Measurements from ENCODE around the gene NR5A1. TPM values are rescaled to one million over a fixed set of nuclear protein-coding genes. Genes with fewer than 3 reads are reported as not detected.

NR5A1 gene
- total RNA-seq, 1 donor from 2014 or later, result not detected

GRCh38 chr9:124456341-124457078, 50.7 kb downstream of the NR5A1 start:
- TF ChIP-seq, protein P1, sequence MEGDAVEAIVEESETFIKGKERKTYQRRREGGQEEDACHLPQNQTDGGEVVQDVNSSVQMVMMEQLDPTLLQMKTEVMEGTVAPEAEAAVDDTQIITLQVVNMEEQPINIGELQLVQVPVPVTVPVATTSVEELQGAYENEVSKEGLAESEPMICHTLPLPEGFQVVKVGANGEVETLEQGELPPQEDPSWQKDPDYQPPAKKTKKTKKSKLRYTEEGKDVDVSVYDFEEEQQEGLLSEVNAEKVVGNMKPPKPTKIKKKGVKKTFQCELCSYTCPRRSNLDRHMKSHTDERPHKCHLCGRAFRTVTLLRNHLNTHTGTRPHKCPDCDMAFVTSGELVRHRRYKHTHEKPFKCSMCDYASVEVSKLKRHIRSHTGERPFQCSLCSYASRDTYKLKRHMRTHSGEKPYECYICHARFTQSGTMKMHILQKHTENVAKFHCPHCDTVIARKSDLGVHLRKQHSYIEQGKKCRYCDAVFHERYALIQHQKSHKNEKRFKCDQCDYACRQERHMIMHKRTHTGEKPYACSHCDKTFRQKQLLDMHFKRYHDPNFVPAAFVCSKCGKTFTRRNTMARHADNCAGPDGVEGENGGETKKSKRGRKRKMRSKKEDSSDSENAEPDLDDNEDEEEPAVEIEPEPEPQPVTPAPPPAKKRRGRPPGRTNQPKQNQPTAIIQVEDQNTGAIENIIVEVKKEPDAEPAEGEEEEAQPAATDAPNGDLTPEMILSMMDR (conservative IDR thresholded peaks at IDR 0.05; ENCODE audit: low read depth, low read length), result no peak
- no peak overlapping the region for H3K4me3 ChIP-seq (ENCODE audit: low read depth, low read length)
- no peak for DNase-seq (ENCODE audit: low read depth)

GRCh38 chr9:124455820-124456219, 51.4 kb downstream of the NR5A1 start:
- TF ChIP-seq, protein P1 (conservative IDR thresholded peaks at IDR 0.05; ENCODE audit: low read depth, low read length), result no peak
- DNase-seq (ENCODE audit: low read depth), result no peak
- no peak overlapping the region for H3K4me3 ChIP-seq (ENCODE audit: low read depth, low read length)

DNA sequence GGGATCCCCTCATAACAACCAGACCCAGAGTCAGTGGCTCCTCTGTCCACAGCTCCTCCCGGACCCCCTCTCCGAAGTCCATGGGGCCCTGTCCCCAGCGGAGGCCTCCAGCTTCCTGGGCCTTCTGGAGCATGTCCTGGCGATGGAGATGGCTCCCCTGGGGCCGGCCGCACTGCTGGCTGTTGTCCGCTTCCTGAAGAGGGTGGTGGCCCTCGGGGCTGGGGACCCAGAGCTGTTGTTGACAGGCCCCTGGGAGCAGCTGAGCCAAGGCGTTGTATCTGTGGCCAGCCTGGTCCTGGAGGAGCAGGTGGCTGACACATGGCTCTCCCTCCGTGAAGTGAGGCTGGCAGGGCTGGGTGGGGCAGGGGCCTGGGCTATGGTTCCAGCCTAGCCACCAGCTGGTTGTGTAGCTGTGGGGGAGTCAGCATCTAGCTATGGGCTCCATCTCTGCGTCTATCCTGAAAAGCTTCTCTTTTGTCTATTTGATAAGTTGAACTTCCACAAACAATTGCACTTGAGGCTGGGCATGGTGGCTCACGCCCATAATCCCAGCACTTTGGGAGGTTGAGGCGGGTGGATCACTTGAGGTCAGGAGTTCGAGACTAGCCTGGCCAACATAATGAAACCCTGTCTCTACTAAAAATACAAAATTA, 52.3 kb downstream of the NR5A1 start:
- DNase-seq (ENCODE audit: low read depth), result no peak
- TF ChIP-seq, protein P1 (conservative IDR thresholded peaks at IDR 0.05; ENCODE audit: low read depth, low read length), result no peak
- no peak overlapping the region for H3K4me3 ChIP-seq (ENCODE audit: low read depth, low read length)

- H3K4me3 ChIP-seq (ENCODE audit: low read depth, low read length), result no peak overlapping the region
- TF ChIP-seq, protein P1 (conservative IDR thresholded peaks at IDR 0.05; ENCODE audit: low read depth, low read length), result no peak
- DNase-seq (ENCODE audit: low read depth), result no peak
Measured at GRCh38 chr9:124454296-124454695, 52.9 kb downstream of the NR5A1 start.

DNA sequence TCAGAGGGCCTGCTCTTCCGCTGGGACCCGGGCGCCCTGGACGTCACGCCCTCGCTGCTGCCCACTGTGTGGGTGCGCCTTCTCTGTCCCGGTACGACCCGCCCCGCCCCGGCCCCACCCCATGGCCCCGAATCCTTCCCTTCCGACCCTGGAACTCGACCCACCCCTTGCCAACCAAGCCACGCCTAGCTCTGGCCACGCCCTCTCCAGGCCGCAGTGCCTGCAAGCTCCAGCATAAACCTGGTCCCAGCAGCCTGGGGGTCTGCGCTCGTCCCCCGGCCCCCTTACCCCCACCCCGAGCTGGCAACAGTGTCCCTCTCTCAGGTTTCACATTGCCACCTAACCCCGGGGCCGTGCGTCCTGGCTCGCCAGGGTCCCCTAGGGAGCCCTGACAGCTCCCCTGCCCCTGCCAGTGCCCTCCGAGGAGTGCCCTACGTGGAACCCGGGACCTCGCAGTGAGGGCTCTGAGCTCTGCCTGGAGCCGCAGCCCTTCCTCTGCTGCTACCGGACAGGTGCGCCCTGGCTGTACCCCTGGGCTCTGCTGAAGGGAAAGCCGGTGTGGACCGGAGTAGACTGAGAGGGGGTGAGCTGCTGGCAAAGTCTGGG, 53.5 kb downstream of the NR5A1 start:
- TF ChIP-seq, protein P1 (conservative IDR thresholded peaks at IDR 0.05; ENCODE audit: low read depth, low read length), result no peak
- DNase-seq (ENCODE audit: low read depth), result no peak
- no peak overlapping the region for H3K4me3 ChIP-seq (ENCODE audit: low read depth, low read length)

DNA sequence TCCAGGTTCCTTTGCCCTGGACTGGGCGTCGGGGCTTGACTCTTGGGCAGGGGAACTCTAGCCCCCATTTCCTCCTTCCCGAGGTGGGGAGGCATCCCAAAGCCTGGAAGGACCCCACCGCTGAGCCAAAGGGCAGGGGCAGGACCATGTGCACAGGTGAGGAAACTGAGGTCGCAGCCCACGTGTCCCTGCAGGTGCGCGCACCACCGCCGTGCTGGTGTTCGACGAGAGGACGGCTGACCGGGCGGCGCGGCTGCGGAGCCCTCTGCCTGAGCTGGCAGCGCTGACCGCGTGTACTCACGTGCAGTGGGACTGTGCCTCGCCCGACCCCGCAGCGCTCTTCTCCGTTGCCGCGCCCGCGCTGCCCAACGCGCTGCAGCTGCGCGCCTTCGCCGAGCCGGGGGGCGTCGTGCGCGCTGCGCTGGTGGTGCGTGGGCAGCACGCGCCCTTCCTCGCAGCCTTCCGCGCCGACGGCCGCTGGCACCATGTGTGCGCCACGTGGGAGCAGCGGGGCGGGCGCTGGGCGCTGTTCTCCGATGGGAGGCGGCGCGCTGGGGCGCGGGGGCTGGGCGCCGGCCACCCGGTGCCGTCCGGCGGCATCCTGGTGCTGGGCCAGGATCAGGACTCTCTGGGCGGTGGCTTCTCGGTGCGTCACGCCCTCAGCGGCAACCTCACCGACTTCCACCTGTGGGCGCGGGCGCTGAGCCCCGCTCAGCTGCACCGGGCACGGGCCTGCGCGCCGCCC, 54.2 kb downstream of the NR5A1 start:
- no peak for DNase-seq (ENCODE audit: low read depth)
- TF ChIP-seq, protein P1 (conservative IDR thresholded peaks at IDR 0.05; ENCODE audit: low read depth, low read length), result no peak
- no peak overlapping the region for H3K4me3 ChIP-seq (ENCODE audit: low read depth, low read length)

Measured in epithelial cell of proximal tubule (primary cell).